ENCODE results near the gene KCNQ2. TPM values are rescaled to one million over a fixed set of nuclear protein-coding genes. Genes with fewer than 3 reads are reported as not detected.

KCNQ2 gene
- total RNA-seq, 1 donor from 2014 or later = 14.6 TPM

DNA sequence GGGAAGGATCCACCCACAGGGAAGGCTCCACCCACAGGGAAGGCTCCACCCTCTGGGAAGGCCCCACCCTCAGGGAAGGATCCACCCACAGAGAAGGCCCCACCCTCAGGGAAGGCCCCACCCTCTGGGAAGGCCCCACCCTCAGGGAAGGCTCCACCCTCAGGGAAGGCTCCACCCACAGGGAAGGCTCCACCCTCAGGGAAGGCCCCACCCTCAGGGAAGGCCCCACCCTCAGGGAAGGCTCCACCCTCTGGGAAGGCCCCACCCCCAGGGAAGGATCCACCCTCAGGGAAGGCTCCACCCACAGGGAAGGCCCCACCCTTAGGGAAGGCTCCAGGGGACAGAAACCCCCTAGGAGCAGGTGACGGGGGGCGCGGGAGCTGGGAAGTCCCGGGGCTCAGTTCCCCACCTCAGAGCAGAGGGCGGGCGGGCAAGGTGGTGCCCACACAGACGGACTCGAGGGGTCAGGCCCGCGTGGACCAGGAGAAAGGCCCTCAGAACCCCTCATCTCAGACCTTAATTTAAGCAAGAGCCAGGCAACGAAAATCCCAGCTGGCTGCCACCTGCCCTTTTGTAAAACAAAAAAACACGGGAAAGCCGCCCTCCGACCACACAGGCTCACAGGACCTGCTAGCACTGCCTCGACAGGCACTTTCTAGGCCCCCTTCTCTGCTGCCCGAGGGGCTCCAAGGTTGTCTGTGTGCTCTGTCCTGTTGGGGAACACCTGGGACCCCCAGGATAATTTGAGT is 39.7 kb downstream of the KCNQ2 start:
- H3K27me3 Mint-ChIP-seq = no peaks in the 10 kb centered on the region
- no peaks in the 10 kb centered on the region for H3K9me3 Mint-ChIP-seq (ENCODE audit: low read depth)
- H3K4me1 Mint-ChIP-seq (ENCODE audit: low read depth) = no peaks in the 10 kb centered on the region
- no peak for DNase-seq (ENCODE audit: low spot score, unreplicated experiment)
- no peaks in the 10 kb centered on the region for H3K36me3 Mint-ChIP-seq (ENCODE audit: insufficient read depth)
- H3K27ac Mint-ChIP-seq = no peak overlapping the region
- TF ChIP-seq, protein P1, sequence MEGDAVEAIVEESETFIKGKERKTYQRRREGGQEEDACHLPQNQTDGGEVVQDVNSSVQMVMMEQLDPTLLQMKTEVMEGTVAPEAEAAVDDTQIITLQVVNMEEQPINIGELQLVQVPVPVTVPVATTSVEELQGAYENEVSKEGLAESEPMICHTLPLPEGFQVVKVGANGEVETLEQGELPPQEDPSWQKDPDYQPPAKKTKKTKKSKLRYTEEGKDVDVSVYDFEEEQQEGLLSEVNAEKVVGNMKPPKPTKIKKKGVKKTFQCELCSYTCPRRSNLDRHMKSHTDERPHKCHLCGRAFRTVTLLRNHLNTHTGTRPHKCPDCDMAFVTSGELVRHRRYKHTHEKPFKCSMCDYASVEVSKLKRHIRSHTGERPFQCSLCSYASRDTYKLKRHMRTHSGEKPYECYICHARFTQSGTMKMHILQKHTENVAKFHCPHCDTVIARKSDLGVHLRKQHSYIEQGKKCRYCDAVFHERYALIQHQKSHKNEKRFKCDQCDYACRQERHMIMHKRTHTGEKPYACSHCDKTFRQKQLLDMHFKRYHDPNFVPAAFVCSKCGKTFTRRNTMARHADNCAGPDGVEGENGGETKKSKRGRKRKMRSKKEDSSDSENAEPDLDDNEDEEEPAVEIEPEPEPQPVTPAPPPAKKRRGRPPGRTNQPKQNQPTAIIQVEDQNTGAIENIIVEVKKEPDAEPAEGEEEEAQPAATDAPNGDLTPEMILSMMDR (IDR thresholded peaks at IDR 0.05; ENCODE audit: unreplicated experiment) = no peak
- H3K4me3 Mint-ChIP-seq (ENCODE audit: low read depth) = no peak overlapping the region

DNA sequence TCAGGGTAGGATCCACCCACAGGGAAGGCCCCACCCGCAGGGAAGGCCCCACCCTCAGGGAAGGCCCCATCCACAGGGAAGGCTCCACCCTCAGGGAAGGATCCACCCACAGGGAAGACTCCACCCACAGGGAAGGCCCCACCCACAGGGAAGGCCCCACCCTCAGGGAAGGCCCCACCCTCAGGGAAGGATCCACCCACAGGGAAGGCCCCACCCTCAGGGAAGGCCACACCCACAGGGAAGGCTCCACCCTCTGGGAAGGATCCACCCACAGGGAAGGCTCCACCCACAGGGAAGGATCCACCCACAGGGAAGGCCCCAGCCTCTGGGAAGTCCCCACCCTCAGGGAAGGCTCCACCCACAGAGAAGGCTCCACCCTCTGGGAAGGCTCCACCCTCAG is 40.5 kb downstream of the KCNQ2 start:
- TF ChIP-seq, protein P1 (IDR thresholded peaks at IDR 0.05; ENCODE audit: unreplicated experiment) = no peak
- DNase-seq (ENCODE audit: low spot score, unreplicated experiment) = no peak
- Mint-ChIP-seq H3K4me1 (ENCODE audit: low read depth) (no peaks in the 10 kb centered on the region), H3K36me3 (ENCODE audit: insufficient read depth) (no peaks in the 10 kb centered on the region), H3K9me3 (ENCODE audit: low read depth) (no peaks in the 10 kb centered on the region), H3K4me3 (ENCODE audit: low read depth) (no peak overlapping the region), H3K27me3 (no peaks in the 10 kb centered on the region), H3K27ac (no peak overlapping the region)

DNA sequence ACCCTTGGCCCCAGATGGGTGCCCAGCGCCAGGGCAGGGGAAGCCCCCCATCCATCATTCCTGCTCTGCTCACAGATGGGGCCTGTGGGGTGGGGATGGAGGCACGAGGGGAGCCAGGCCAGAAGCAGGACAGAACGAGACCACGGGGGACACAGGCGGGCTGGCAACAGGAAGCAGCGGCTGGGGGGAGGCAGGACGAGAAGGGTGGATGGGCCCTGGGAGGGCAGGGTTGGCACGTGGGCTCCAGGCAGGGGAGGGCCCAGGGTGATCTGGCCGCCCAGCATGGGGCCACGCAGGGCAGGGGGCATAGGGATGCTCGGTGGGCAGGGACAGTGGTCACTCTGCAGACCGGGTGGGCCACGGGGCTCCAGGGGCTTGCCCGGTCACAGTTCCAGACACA is 41.6 kb downstream of the KCNQ2 start:
- Mint-ChIP-seq H3K27ac (no peak overlapping the region), H3K27me3 (no peaks in the 10 kb centered on the region)

DNA sequence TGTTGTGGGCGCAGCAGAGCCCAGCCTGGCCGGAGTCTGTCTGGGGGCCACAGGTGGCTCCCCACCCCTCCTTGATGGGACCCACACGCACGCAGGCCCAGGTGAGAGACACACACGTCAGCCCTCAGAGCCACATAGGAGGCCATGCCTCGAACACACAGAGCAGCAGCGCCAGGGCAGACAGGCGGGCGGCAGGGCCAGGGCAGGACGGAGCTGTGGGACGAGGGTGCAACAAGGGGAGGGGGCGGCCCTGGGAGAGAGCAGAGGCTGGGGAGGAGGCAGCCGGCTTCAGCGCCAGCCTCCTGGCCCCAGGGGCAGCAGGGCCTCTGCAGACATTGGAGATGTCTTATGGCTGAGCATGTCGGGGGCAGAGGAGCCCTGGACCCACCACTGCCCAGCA is 42.5 kb downstream of the KCNQ2 start:
- Mint-ChIP-seq H3K4me1 (ENCODE audit: low read depth) (no peaks in the 10 kb centered on the region), H3K4me3 (ENCODE audit: low read depth) (no peak overlapping the region), H3K27ac (no peak overlapping the region), H3K9me3 (ENCODE audit: low read depth) (no peaks in the 10 kb centered on the region), H3K36me3 (ENCODE audit: insufficient read depth) (peaks cover 1% of the 10 kb centered on the region), H3K27me3 (no peaks in the 10 kb centered on the region)
- no peak for DNase-seq (ENCODE audit: low spot score, unreplicated experiment)
- TF ChIP-seq, protein P1 (IDR thresholded peaks at IDR 0.05; ENCODE audit: unreplicated experiment) = no peak

More for the DNA sequence above, 41.6 kb downstream of the KCNQ2 start:
- no peaks in the 10 kb centered on the region for H3K9me3 Mint-ChIP-seq (ENCODE audit: low read depth)
- no peaks in the 10 kb centered on the region for H3K4me1 Mint-ChIP-seq (ENCODE audit: low read depth)
- DNase-seq (ENCODE audit: low spot score, unreplicated experiment) = no peak
- TF ChIP-seq, protein P1 (IDR thresholded peaks at IDR 0.05; ENCODE audit: unreplicated experiment) = no peak
- H3K4me3 Mint-ChIP-seq (ENCODE audit: low read depth) = no peak overlapping the region
- H3K36me3 Mint-ChIP-seq (ENCODE audit: insufficient read depth) = no peaks in the 10 kb centered on the region

DNA sequence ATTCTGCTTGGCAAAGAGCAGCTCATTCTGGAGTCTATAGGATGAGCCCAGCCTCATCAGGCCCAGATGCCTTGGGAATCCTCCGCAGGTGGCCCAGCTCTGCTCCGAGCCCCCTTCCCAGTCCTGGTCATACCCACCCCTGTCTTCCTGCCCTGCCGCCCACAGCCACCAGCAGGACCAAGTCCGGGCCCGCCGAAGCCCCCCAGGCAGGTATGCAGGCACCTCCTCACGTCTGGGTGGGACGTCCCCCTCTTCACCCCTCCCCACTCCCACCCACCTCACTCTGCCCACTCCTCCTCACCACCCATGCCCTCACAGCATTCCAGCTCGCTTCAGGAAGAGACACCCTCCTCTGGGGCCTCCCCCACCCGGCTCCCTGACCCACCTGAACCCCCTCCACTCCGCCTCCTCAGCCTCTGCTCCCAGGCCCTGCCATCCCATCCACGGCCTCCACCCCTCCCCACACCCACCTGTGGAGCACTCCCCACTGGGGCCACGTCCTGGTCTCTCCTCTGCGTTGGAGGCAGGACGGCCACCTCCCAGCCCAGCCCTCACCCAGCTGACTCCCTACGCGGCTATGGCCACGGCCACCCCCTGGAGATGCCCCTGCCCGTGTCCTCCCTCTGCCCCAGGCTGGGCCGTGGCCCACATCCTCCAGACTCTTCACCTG is 43.4 kb downstream of the KCNQ2 start:
- Mint-ChIP-seq H3K36me3 (ENCODE audit: insufficient read depth) (peaks cover 2% of the 10 kb centered on the region), H3K27ac (no peak overlapping the region), H3K4me3 (ENCODE audit: low read depth) (no peak overlapping the region), H3K9me3 (ENCODE audit: low read depth) (no peaks in the 10 kb centered on the region), H3K27me3 (no peaks in the 10 kb centered on the region), H3K4me1 (ENCODE audit: low read depth) (no peaks in the 10 kb centered on the region)
- DNase-seq (ENCODE audit: low spot score, unreplicated experiment) = no peak
- TF ChIP-seq, protein P1 (IDR thresholded peaks at IDR 0.05; ENCODE audit: unreplicated experiment) = no peak
